Stimulated activated CD4-positive, alpha-beta T cell treated with anti-CD3 and anti-CD28 coated beads, Interleukin-12 subunit alpha, Interleukin-12 subunit beta, amount 100 ng/mL, for 4 hours (primary cell): ENCODE results near the gene ZBTB48.
"Not testable (repeated sequence)": the region's sequence is repeated elsewhere in the genome, so short reads cannot be mapped to it uniquely, and the experiment has no call there.

ENCODE experiments used
- DNase-seq: peaks from one replicate; pipeline ENCODE4 v3.0.0-alpha.2; 2020

Gene ZBTB48

GRCh38 chr1:6592865-6593593 is 13.2 kb downstream of the ZBTB48 start:
- DNase-seq = no peak

GRCh38 chr1:6593810-6594209 is 14.0 kb downstream of the ZBTB48 start:
- DNase-seq = no peak

- DNase-seq = no peak
Observed at GRCh38 chr1:6594977-6595740, 15.4 kb downstream of the ZBTB48 start.

- DNase-seq = no peak
Observed at GRCh38 chr1:6596351-6596750, 16.6 kb downstream of the ZBTB48 start.

GRCh38 chr1:6596886-6597776 is 17.3 kb downstream of the ZBTB48 start:
- DNase-seq = no peak

- no peak for DNase-seq
Observed at GRCh38 chr1:6597777-6598131, 18.0 kb downstream of the ZBTB48 start.

- DNase-seq = peak; percentile 56
Observed at GRCh38 chr1:6599141-6599975, 19.6 kb downstream of the ZBTB48 start.

GRCh38 chr1:6599991-6600390 is 20.2 kb downstream of the ZBTB48 start:
- not testable (repeated sequence) for DNase-seq

GRCh38 chr1:6600410-6601048 is 20.7 kb downstream of the ZBTB48 start:
- no peak for DNase-seq

GRCh38 chr1:6601049-6601922 is 21.5 kb downstream of the ZBTB48 start:
- peak; percentile 74 for DNase-seq

GRCh38 chr1:6601923-6602668 is 22.3 kb downstream of the ZBTB48 start:
- no peak for DNase-seq

- peak; percentile 84 for DNase-seq
Observed at GRCh38 chr1:6602669-6603237, 23.0 kb downstream of the ZBTB48 start, which contains the start of gene KLHL21. KLHL21 (minus strand) TSS chr1:6602869; CDS start chr1:6602817, 52 bp downstream.

- peak; percentile 46 for DNase-seq
Observed at GRCh38 chr1:6603238-6603914, 23.6 kb downstream of the ZBTB48 start.

GRCh38 chr1:6603915-6604558 is 24.2 kb downstream of the ZBTB48 start:
- DNase-seq = no peak

- DNase-seq = no peak
Observed at GRCh38 chr1:6612641-6613360, 33.0 kb downstream of the ZBTB48 start.

GRCh38 chr1:6613361-6614018 is 33.7 kb downstream of the ZBTB48 start, which contains the start of gene PHF13:
PHF13 (plus strand) TSS chr1:6613731; CDS start chr1:6614067, 336 bp downstream.
- peak; percentile 99 for DNase-seq
